ENCODE results near the gene SRCIN1. TPM values are rescaled to one million over a fixed set of nuclear protein-coding genes. Genes with fewer than 3 reads are reported as not detected.

Gene SRCIN1
- total RNA-seq, 1 donor, result not detected

GRCh38 chr17:38568845-38569510 lies 36.8 kb downstream of the SRCIN1 start:
- no peak overlapping the region for H3K4me3 ChIP-seq (ENCODE audit: low read length)
- peaks cover 1% of the 10 kb centered on the region for H3K4me1 ChIP-seq (ENCODE audit: insufficient read depth, low read length)
- H3K27me3 ChIP-seq (ENCODE audit: insufficient read depth, low read length), result peaks cover 73% of the 10 kb centered on the region
- H3K9me3 ChIP-seq (ENCODE audit: low read depth, low read length), result no peaks in the 10 kb centered on the region

GRCh38 chr17:38568274-38568673 lies 37.5 kb downstream of the SRCIN1 start:
- no peak overlapping the region for H3K4me3 ChIP-seq (ENCODE audit: low read length)
- peaks cover 73% of the 10 kb centered on the region for H3K27me3 ChIP-seq (ENCODE audit: insufficient read depth, low read length)
- H3K4me1 ChIP-seq (ENCODE audit: insufficient read depth, low read length), result peaks cover 8% of the 10 kb centered on the region
- no peaks in the 10 kb centered on the region for H3K9me3 ChIP-seq (ENCODE audit: low read depth, low read length)

GRCh38 chr17:38567350-38567749 lies 38.4 kb downstream of the SRCIN1 start:
- no peak overlapping the region for H3K4me3 ChIP-seq (ENCODE audit: low read length)
- H3K4me1 ChIP-seq (ENCODE audit: insufficient read depth, low read length), result peaks cover 10% of the 10 kb centered on the region
- H3K27me3 ChIP-seq (ENCODE audit: insufficient read depth, low read length), result peaks cover 76% of the 10 kb centered on the region
- no peaks in the 10 kb centered on the region for H3K9me3 ChIP-seq (ENCODE audit: low read depth, low read length)

- Histone ChIP-seq H3K27me3 (ENCODE audit: insufficient read depth, low read length) (peaks cover 75% of the 10 kb centered on the region), H3K4me1 (ENCODE audit: insufficient read depth, low read length) (peaks cover 14% of the 10 kb centered on the region), H3K9me3 (ENCODE audit: low read depth, low read length) (no peaks in the 10 kb centered on the region), H3K4me3 (ENCODE audit: low read length) (no peak overlapping the region)
These were observed 39.1 kb downstream of the SRCIN1 start for GRCh38 chr17:38566666-38567031.

GRCh38 chr17:38565853-38566665 lies 39.7 kb downstream of the SRCIN1 start:
- Histone ChIP-seq H3K4me1 (ENCODE audit: insufficient read depth, low read length) (peaks cover 14% of the 10 kb centered on the region), H3K27me3 (ENCODE audit: insufficient read depth, low read length) (peaks cover 75% of the 10 kb centered on the region), H3K4me3 (ENCODE audit: low read length) (no peak overlapping the region), H3K9me3 (ENCODE audit: low read depth, low read length) (no peaks in the 10 kb centered on the region)

- Histone ChIP-seq H3K4me1 (ENCODE audit: insufficient read depth, low read length) (peaks cover 20% of the 10 kb centered on the region), H3K27me3 (ENCODE audit: insufficient read depth, low read length) (peaks cover 79% of the 10 kb centered on the region), H3K9me3 (ENCODE audit: low read depth, low read length) (no peaks in the 10 kb centered on the region), H3K4me3 (ENCODE audit: low read length) (no peak overlapping the region)
These were observed 40.9 kb downstream of the SRCIN1 start for GRCh38 chr17:38564869-38565268.

- Histone ChIP-seq H3K27me3 (ENCODE audit: insufficient read depth, low read length) (peaks cover 80% of the 10 kb centered on the region), H3K4me3 (ENCODE audit: low read length) (no peak overlapping the region), H3K9me3 (ENCODE audit: low read depth, low read length) (no peaks in the 10 kb centered on the region), H3K4me1 (ENCODE audit: insufficient read depth, low read length) (peaks cover 26% of the 10 kb centered on the region)
These were observed 41.4 kb downstream of the SRCIN1 start for GRCh38 chr17:38564254-38564837.

GRCh38 chr17:38563362-38564253 lies 42.1 kb downstream of the SRCIN1 start:
- H3K9me3 ChIP-seq (ENCODE audit: low read depth, low read length), result no peaks in the 10 kb centered on the region
- H3K4me3 ChIP-seq (ENCODE audit: low read length), result no peak overlapping the region
- H3K27me3 ChIP-seq (ENCODE audit: insufficient read depth, low read length), result peaks cover 80% of the 10 kb centered on the region
- peaks cover 33% of the 10 kb centered on the region for H3K4me1 ChIP-seq (ENCODE audit: insufficient read depth, low read length)

GRCh38 chr17:38562903-38563302 lies 42.8 kb downstream of the SRCIN1 start:
- H3K4me3 ChIP-seq (ENCODE audit: low read length), result no peak overlapping the region
- H3K9me3 ChIP-seq (ENCODE audit: low read depth, low read length), result no peaks in the 10 kb centered on the region
- H3K4me1 ChIP-seq (ENCODE audit: insufficient read depth, low read length), result peaks cover 39% of the 10 kb centered on the region
- peaks cover 76% of the 10 kb centered on the region for H3K27me3 ChIP-seq (ENCODE audit: insufficient read depth, low read length)

- H3K9me3 ChIP-seq (ENCODE audit: low read depth, low read length), result no peaks in the 10 kb centered on the region
- no peak overlapping the region for H3K4me3 ChIP-seq (ENCODE audit: low read length)
- H3K27me3 ChIP-seq (ENCODE audit: insufficient read depth, low read length), result peaks cover 69% of the 10 kb centered on the region
- peaks cover 46% of the 10 kb centered on the region for H3K4me1 ChIP-seq (ENCODE audit: insufficient read depth, low read length)
These were observed 43.6 kb downstream of the SRCIN1 start for GRCh38 chr17:38562215-38562569.

GRCh38 chr17:38561416-38562214 lies 44.1 kb downstream of the SRCIN1 start:
- H3K9me3 ChIP-seq (ENCODE audit: low read depth, low read length), result no peaks in the 10 kb centered on the region
- H3K27me3 ChIP-seq (ENCODE audit: insufficient read depth, low read length), result peaks cover 63% of the 10 kb centered on the region
- H3K4me3 ChIP-seq (ENCODE audit: low read length), result no peak overlapping the region
- H3K4me1 ChIP-seq (ENCODE audit: insufficient read depth, low read length), result peaks cover 47% of the 10 kb centered on the region

GRCh38 chr17:38560503-38561318 lies 45.0 kb downstream of the SRCIN1 start:
- Histone ChIP-seq H3K4me1 (ENCODE audit: insufficient read depth, low read length) (peaks cover 52% of the 10 kb centered on the region), H3K9me3 (ENCODE audit: low read depth, low read length) (no peaks in the 10 kb centered on the region), H3K27me3 (ENCODE audit: insufficient read depth, low read length) (peaks cover 54% of the 10 kb centered on the region), H3K4me3 (ENCODE audit: low read length) (no peak overlapping the region)

- H3K4me1 ChIP-seq (ENCODE audit: insufficient read depth, low read length), result peaks cover 52% of the 10 kb centered on the region
- H3K27me3 ChIP-seq (ENCODE audit: insufficient read depth, low read length), result peaks cover 46% of the 10 kb centered on the region
- H3K4me3 ChIP-seq (ENCODE audit: low read length), result no peak overlapping the region
- H3K9me3 ChIP-seq (ENCODE audit: low read depth, low read length), result no peaks in the 10 kb centered on the region
These were observed 45.9 kb downstream of the SRCIN1 start for GRCh38 chr17:38559880-38560230.
